Loucy (cell line): Measurements from ENCODE around the gene TMEM19.

Experiments used
- CTCF ChIP-seq: fragments of 200-600 bp; sonication (generic); conservative IDR thresholded peaks from 2 replicates; pipeline ENCODE4 v1.5.1; 2014; ENCODE audit warnings: mild to moderate bottlenecking, antibody characterized with exemption, low read length
- EZH2phosphoT487 ChIP-seq: fragments of 200-600 bp; IDR thresholded peaks from 2 replicates; pipeline ENCODE4 v1.6.1; 2018; ENCODE audit warnings: antibody characterized with exemption, mild to moderate bottlenecking, moderate library complexity, borderline replicate concordance

- no peak for TF ChIP-seq CTCF
- no peak for TF ChIP-seq EZH2phosphoT487
Observed at GRCh38 chr12:71649401-71649800, 36.5 kb upstream of the TMEM19 start.
